Measurements from ENCODE around the gene HHAT.

The HHAT gene

GRCh38 chr1:210532223-210532598, 203.5 kb downstream of the HHAT start:
- no peak for DNase-seq (ENCODE audit: low read depth in 3 of 3, low spot score in 1 of 3)

- no peak for DNase-seq (ENCODE audit: low read depth in 3 of 3, low spot score in 1 of 3)
Measured at GRCh38 chr1:210535761-210536160, 207.1 kb downstream of the HHAT start.

GRCh38 chr1:210536254-210536961, 207.7 kb downstream of the HHAT start:
- no peak for DNase-seq (ENCODE audit: low read depth in 3 of 3, low spot score in 1 of 3)

- no peak for DNase-seq (ENCODE audit: low read depth in 3 of 3, low spot score in 1 of 3)
Measured at GRCh38 chr1:210540288-210540687, 211.6 kb downstream of the HHAT start.

- DNase-seq (ENCODE audit: low read depth in 3 of 3, low spot score in 1 of 3): no peak
Measured at GRCh38 chr1:210541680-210542358, 213.1 kb downstream of the HHAT start.

GRCh38 chr1:210551899-210552298, 223.2 kb downstream of the HHAT start:
- no peak for DNase-seq (ENCODE audit: low read depth in 3 of 3, low spot score in 1 of 3)

GRCh38 chr1:210553711-210554110, 225.0 kb downstream of the HHAT start:
- DNase-seq (ENCODE audit: low read depth in 3 of 3, low spot score in 1 of 3): no peak

- no peak for DNase-seq (ENCODE audit: low read depth in 3 of 3, low spot score in 1 of 3)
Measured at GRCh38 chr1:210554382-210554781, 225.7 kb downstream of the HHAT start.

GRCh38 chr1:210556475-210556874, 227.8 kb downstream of the HHAT start:
- no peak for DNase-seq (ENCODE audit: low read depth in 3 of 3, low spot score in 1 of 3)

GRCh38 chr1:210557426-210558077, 228.8 kb downstream of the HHAT start:
- no peak for DNase-seq (ENCODE audit: low read depth in 3 of 3, low spot score in 1 of 3)

GRCh38 chr1:210558302-210558701, 229.6 kb downstream of the HHAT start:
- DNase-seq (ENCODE audit: low read depth in 3 of 3, low spot score in 1 of 3): no peak

GRCh38 chr1:210565306-210565705, 236.6 kb downstream of the HHAT start:
- DNase-seq (ENCODE audit: low read depth in 3 of 3, low spot score in 1 of 3): no peak

- no peak for DNase-seq (ENCODE audit: low read depth in 3 of 3, low spot score in 1 of 3)
Measured at GRCh38 chr1:210568631-210569030, 239.9 kb downstream of the HHAT start.

- DNase-seq (ENCODE audit: low read depth in 3 of 3, low spot score in 1 of 3): no peak
Measured at GRCh38 chr1:210570116-210570515, 241.4 kb downstream of the HHAT start.

GRCh38 chr1:210571356-210572284, 242.9 kb downstream of the HHAT start:
- no peak for DNase-seq (ENCODE audit: low read depth in 3 of 3, low spot score in 1 of 3)

GRCh38 chr1:210573141-210573540, 244.4 kb downstream of the HHAT start:
- DNase-seq (ENCODE audit: low read depth in 3 of 3, low spot score in 1 of 3): no peak

GRCh38 chr1:210582205-210582970, 253.7 kb downstream of the HHAT start:
- no peak for DNase-seq (ENCODE audit: low read depth in 3 of 3, low spot score in 1 of 3)

- peak in 1 of 3 donors; percentile 52 for DNase-seq (ENCODE audit: low read depth in 3 of 3, low spot score in 1 of 3)
Measured at GRCh38 chr1:210584439-210585113, 255.9 kb downstream of the HHAT start.

- no peak for DNase-seq (ENCODE audit: low read depth in 3 of 3, low spot score in 1 of 3)
Measured at GRCh38 chr1:210586771-210587170, 258.1 kb downstream of the HHAT start.

GRCh38 chr1:210587566-210587965, 258.9 kb downstream of the HHAT start:
- no peak for DNase-seq (ENCODE audit: low read depth in 3 of 3, low spot score in 1 of 3)
